ENCODE results near the gene HOATZ.

GRCh38 chr11:111549869-111550203 lies 35.3 kb downstream of the HOATZ start:
- TF ChIP-seq CTCF (IDR thresholded peaks at IDR 0.05) = no peak
- no peak for TF ChIP-seq POLR2A (IDR thresholded peaks at IDR 0.05)

All from testis (tissue), 2 donors.